ENCODE measurements around the gene FGF3. TPM values are rescaled to one million over a fixed set of nuclear protein-coding genes. Genes with fewer than 3 reads are reported as not detected.

FGF3 gene
- polyA plus RNA-seq, 1 donor (not counting 4 experiments of a cell fraction or from before 2014, with no cell fraction given), result not detected

DNA sequence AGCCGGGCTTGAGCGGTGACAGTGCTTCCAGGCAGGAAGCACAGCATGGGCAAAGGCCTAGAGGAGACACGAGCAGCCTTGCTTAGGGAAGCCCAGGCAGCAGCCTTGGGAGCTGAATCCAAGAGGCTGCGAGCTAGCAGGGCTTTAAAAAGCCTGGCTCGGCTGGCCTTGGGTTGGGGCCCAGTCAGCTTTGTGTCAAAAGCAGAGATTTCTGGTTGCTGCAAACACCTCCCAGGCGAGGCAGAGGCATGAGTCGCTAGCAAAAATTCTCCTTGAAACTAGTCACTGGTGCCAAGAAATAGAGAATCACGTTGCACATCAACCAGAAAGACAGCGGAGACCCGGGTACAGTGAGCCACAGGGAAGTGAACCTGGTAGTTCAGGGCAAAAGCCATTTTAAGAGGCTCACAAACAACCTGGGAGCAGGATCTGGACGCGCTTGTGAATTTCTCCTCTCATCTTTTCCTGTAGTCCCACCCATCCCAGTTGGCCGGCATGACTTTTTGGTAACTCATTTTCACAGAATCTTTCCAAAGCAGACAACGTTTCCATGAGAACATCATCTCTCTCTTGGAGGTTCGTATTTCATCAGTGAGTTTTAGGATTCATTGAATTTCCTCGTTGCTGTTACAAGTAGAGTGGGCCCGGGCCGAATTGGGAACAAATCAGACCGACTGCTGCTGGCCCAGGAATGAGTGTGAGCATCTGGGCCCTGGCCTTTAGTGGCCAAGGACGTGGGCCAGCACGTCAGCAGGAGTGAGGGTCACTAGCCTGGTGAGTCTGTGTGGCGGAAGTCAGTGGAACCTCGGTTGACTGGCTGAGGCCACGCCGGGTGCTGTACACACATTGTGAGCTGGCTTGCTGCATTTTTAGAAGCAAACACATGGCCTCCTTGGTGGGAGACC lies 27.7 kb downstream of the FGF3 start:
- H3K9me3 ChIP-seq (ENCODE audit: control insufficient read depth, low read depth, low read length), result no peaks in the 10 kb centered on the region
- no peaks in the 10 kb centered on the region for H3K9me1 ChIP-seq (ENCODE audit: control insufficient read depth, extremely low read depth, insufficient read depth, low read length)
- H4K20me1 ChIP-seq (ENCODE audit: control insufficient read depth, extremely low read depth, insufficient read depth, low read length), result no peaks in the 10 kb centered on the region
- no peak for DNase-seq (ENCODE audit: low read depth, low spot score)
- no peak overlapping the region for H3K27ac ChIP-seq (ENCODE audit: control insufficient read depth, insufficient read depth, low read length)
- no peak overlapping the region for H3K9ac ChIP-seq (ENCODE audit: control insufficient read depth, extremely low read depth, insufficient read depth, low read length)
- H3K4me2 ChIP-seq (ENCODE audit: control insufficient read depth, extremely low read depth, insufficient read depth, low read depth, low read length), result no peak overlapping the region
- no peaks in the 10 kb centered on the region for H3K36me3 ChIP-seq (ENCODE audit: control insufficient read depth in 2 of 2, extremely low read depth in 1 of 2, insufficient read depth in 2 of 2, low read length in 2 of 2)
- no peaks in the 10 kb centered on the region for H3K27me3 ChIP-seq (ENCODE audit: control insufficient read depth, extremely low read depth, insufficient read depth, low read length)
- TF ChIP-seq, protein P1, sequence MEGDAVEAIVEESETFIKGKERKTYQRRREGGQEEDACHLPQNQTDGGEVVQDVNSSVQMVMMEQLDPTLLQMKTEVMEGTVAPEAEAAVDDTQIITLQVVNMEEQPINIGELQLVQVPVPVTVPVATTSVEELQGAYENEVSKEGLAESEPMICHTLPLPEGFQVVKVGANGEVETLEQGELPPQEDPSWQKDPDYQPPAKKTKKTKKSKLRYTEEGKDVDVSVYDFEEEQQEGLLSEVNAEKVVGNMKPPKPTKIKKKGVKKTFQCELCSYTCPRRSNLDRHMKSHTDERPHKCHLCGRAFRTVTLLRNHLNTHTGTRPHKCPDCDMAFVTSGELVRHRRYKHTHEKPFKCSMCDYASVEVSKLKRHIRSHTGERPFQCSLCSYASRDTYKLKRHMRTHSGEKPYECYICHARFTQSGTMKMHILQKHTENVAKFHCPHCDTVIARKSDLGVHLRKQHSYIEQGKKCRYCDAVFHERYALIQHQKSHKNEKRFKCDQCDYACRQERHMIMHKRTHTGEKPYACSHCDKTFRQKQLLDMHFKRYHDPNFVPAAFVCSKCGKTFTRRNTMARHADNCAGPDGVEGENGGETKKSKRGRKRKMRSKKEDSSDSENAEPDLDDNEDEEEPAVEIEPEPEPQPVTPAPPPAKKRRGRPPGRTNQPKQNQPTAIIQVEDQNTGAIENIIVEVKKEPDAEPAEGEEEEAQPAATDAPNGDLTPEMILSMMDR (optimal IDR thresholded peaks at IDR 0.05 in 1 of 3, IDR thresholded peaks at IDR 0.05 in 1 of 3, conservative IDR thresholded peaks at IDR 0.05 in 1 of 3; ENCODE audit: extremely low read depth in 1 of 3, insufficient read depth in 2 of 3, low read length in 3 of 3), result no peak
- TF ChIP-seq EZH2 (IDR thresholded peaks at IDR 0.05; ENCODE audit: low read length), result no peak
- H3K79me2 ChIP-seq (ENCODE audit: control insufficient read depth, insufficient read depth, low read length), result no peaks in the 10 kb centered on the region
- dilution Hi-C loops (cut with MboI; ENCODE audit: extremely low pct_ligation_motif_present, low sequenced_read_pairs), result no loop called here
- H2AFZ ChIP-seq (ENCODE audit: control insufficient read depth, low read length), result no peak overlapping the region
- no peak overlapping the region for H3K4me3 ChIP-seq (ENCODE audit: control insufficient read depth in 2 of 3, extremely low read depth in 1 of 3, insufficient read depth in 2 of 3, low read depth in 1 of 3, low read length in 3 of 3)
- no peak for FAIRE-seq
- H3K4me1 ChIP-seq (ENCODE audit: control insufficient read depth, extremely low read depth, insufficient read depth, low read length), result no peaks in the 10 kb centered on the region

DNA sequence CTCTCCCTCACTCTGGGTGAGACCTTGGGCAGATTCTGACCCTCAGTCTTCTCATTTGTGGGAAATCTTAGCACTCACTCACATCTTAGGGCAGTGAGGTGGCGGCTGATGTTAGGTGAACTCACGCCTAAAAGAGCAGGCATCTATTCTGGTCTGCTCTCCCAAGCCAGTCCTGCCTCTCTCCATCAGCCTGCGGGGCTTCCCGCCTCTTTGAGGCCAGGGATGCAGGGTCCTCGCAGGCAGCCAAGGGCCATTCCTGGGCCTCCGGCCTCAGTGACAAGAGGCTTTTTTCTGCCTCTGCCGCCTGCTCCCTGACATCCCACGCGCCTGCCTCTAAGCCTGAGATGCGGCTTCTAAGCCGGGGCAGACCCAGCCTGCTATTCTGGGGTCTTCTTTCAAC lies 30.3 kb downstream of the FGF3 start:
- Histone ChIP-seq H3K9me1 (ENCODE audit: control insufficient read depth, extremely low read depth, insufficient read depth, low read length) (no peaks in the 10 kb centered on the region), H3K4me3 (ENCODE audit: control insufficient read depth in 2 of 3, extremely low read depth in 1 of 3, insufficient read depth in 2 of 3, low read depth in 1 of 3, low read length in 3 of 3) (no peak overlapping the region), H3K4me2 (ENCODE audit: control insufficient read depth, extremely low read depth, insufficient read depth, low read depth, low read length) (no peak overlapping the region), H2AFZ (ENCODE audit: control insufficient read depth, low read length) (no peak overlapping the region), H3K27ac (ENCODE audit: control insufficient read depth, insufficient read depth, low read length) (no peak overlapping the region), H3K27me3 (ENCODE audit: control insufficient read depth, extremely low read depth, insufficient read depth, low read length) (no peaks in the 10 kb centered on the region), H3K9ac (ENCODE audit: control insufficient read depth, extremely low read depth, insufficient read depth, low read length) (no peak overlapping the region), H4K20me1 (ENCODE audit: control insufficient read depth, extremely low read depth, insufficient read depth, low read length) (no peaks in the 10 kb centered on the region), H3K9me3 (ENCODE audit: control insufficient read depth, low read depth, low read length) (no peaks in the 10 kb centered on the region), H3K36me3 (ENCODE audit: control insufficient read depth in 2 of 2, extremely low read depth in 1 of 2, insufficient read depth in 2 of 2, low read length in 2 of 2) (no peaks in the 10 kb centered on the region), H3K79me2 (ENCODE audit: control insufficient read depth, insufficient read depth, low read length) (no peaks in the 10 kb centered on the region), H3K4me1 (ENCODE audit: control insufficient read depth, extremely low read depth, insufficient read depth, low read length) (no peaks in the 10 kb centered on the region)
- DNase-seq (ENCODE audit: low read depth, low spot score) (no peak), FAIRE-seq (no peak)
- TF ChIP-seq, protein P1 (optimal IDR thresholded peaks at IDR 0.05 in 1 of 3, IDR thresholded peaks at IDR 0.05 in 1 of 3, conservative IDR thresholded peaks at IDR 0.05 in 1 of 3; ENCODE audit: extremely low read depth in 1 of 3, insufficient read depth in 2 of 3, low read length in 3 of 3), result no peak
- dilution Hi-C loops (cut with MboI; ENCODE audit: extremely low pct_ligation_motif_present, low sequenced_read_pairs), result no loop called here
